GM23248 (cell line): ENCODE measurements around the gene NDFIP2. TPM values are rescaled to one million over a fixed set of nuclear protein-coding genes. Genes with fewer than 3 reads are reported as not detected.

Experiments
- DNase-seq: peaks from one replicate; pipeline ENCODE4 v3.0.0-alpha.2; 2015
- H2AFZ ChIP-seq: fragments of 200-600 bp; sonication (generic); 2 replicates; pipeline ENCODE4 v1.6.1; 2016; ENCODE audit warnings: antibody characterized with exemption
- H3F3A ChIP-seq: fragments of 200-600 bp; sonication (generic); 2 replicates; pipeline ENCODE4 v1.6.1; 2016; ENCODE audit warnings: mild to moderate bottlenecking, antibody characterized with exemption, mixed run types; ENCODE audit not compliant: insufficient read depth
- H3K27ac ChIP-seq: fragments of 200-600 bp; sonication (generic); 2 replicates; pipeline ENCODE4 v1.5.1; 2016; ENCODE audit warnings: mild to moderate bottlenecking
- H3K27me3 ChIP-seq: fragments of 200-600 bp; sonication (generic); replicated peaks from 2 replicates; pipeline ENCODE4 v1.6.1; 2016; ENCODE audit warnings: mild to moderate bottlenecking; ENCODE audit not compliant: insufficient read depth
- H3K36me3 ChIP-seq: fragments of 200-600 bp; sonication (generic); 2 replicates; pipeline ENCODE4 v1.6.1; 2016; ENCODE audit warnings: low read depth, mild to moderate bottlenecking
- H3K4me1 ChIP-seq: fragments of 200-600 bp; sonication (generic); 2 replicates; pipeline ENCODE4 v1.6.1; 2016; ENCODE audit warnings: mild to moderate bottlenecking; ENCODE audit not compliant: insufficient read depth
- H3K4me2 ChIP-seq: fragments of 200-600 bp; sonication (generic); one replicate; pipeline ENCODE4 v1.6.1; 2016; ENCODE audit warnings: mild to moderate bottlenecking; ENCODE audit not compliant: unreplicated experiment
- H3K4me3 ChIP-seq: fragments of 200-600 bp; sonication (generic); 2 replicates; pipeline ENCODE4 v1.5.1; 2016; ENCODE audit warnings: mild to moderate bottlenecking
- H3K79me2 ChIP-seq: fragments of 200-600 bp; sonication (generic); 2 replicates; pipeline ENCODE4 v1.6.1; 2016; ENCODE audit warnings: mild to moderate bottlenecking; ENCODE audit not compliant: insufficient read depth
- H3K9ac ChIP-seq: fragments of 200-600 bp; sonication (generic); 2 replicates; pipeline ENCODE4 v1.6.1; 2016; ENCODE audit warnings: mild to moderate bottlenecking
- H3K9me2 ChIP-seq: fragments of 200-600 bp; sonication (generic); 2 replicates; pipeline ENCODE4 v1.6.1; 2016; ENCODE audit warnings: mixed run types, mild to moderate bottlenecking, moderate library complexity; ENCODE audit not compliant: insufficient read depth
- H3K9me3 ChIP-seq: fragments of 200-600 bp; sonication (generic); one replicate; pipeline ENCODE4 v1.6.1; 2017; ENCODE audit warnings: low read depth
- H4K20me1 ChIP-seq: fragments of 200-600 bp; sonication (generic); 2 replicates; pipeline ENCODE4 v1.6.0; 2016; ENCODE audit not compliant: insufficient read depth
- EZH2 ChIP-seq: fragments of 200-600 bp; sonication (generic); IDR thresholded peaks from 2 replicates; pipeline ENCODE4 v1.6.1; 2018; ENCODE audit warnings: antibody characterized with exemption, mild to moderate bottlenecking; ENCODE audit not compliant: insufficient read depth, poor library complexity, severe bottlenecking
- EZH2phosphoT487 ChIP-seq: fragments of 200-600 bp; sonication (generic); IDR thresholded peaks from 2 replicates; pipeline ENCODE4 v1.6.1; 2018; ENCODE audit warnings: antibody characterized with exemption, moderate library complexity, mild to moderate bottlenecking, low read depth; ENCODE audit not compliant: insufficient read depth
- WGBS, 2 experiments: methylation state at CpG; one replicate each; pipeline ENCODE4 v1.1.6; 2015 to 2017; ENCODE audit warnings: low lambda C conversion rate in 2 of 2, low coverage in 1 of 2; ENCODE audit errors: missing lambda C conversion rate in 2 of 2; 5-methylcytosine and 5-hydroxymethylcytosine counted together
- in situ Hi-C: fragments of 300-500 bp; cut with MboI; formaldehyde crosslinking; loops from 2 replicates; pipeline ENCODE4 v1.15.0; 2020
- polyA plus RNA-seq: library from polyadenylated mRNA; unstranded; fragments of >200 nt; fragmentation: Nextera tagmentation; extraction: Ambion mirVana; gene quantifications from 2 replicates; pipeline ENCODE4 v1.2.1, GENCODE V29; 2016
- total RNA-seq: library from RNA; depleted of rRNA; stranded (reverse); fragments of >200 nt; shearing (Covaris generic); gene quantifications from 2 replicates; pipeline ENCODE4 v1.2.3, GENCODE V29; 2014

Gene NDFIP2
- total and polyA plus RNA-seq, 2 experiments from 2014 or later, result 98.1 to 109 TPM

GRCh38 chr13:79549355-79550106, 68.6 kb downstream of the NDFIP2 start:
- in situ Hi-C loops, result no loop called here
- Histone ChIP-seq H4K20me1 (no peaks in the 10 kb centered on the region), H3K79me2 (peaks cover 14% of the 10 kb centered on the region; the same call in 1 of the 2 replicates), H3F3A (no peaks in the 10 kb centered on the region), H3K4me2 (no peak overlapping the region), H3K4me3 (no peak overlapping the region), H2AFZ (no peak overlapping the region), H3K27me3 (no peaks in the 10 kb centered on the region), H3K9me2 (no peaks in the 10 kb centered on the region), H3K27ac (no peak overlapping the region), H3K9ac (no peak overlapping the region), H3K36me3 (peaks cover 8% of the 10 kb centered on the region; the same call in 1 of the 2 replicates), H3K4me1 (no peaks in the 10 kb centered on the region), H3K9me3 (no peaks in the 10 kb centered on the region)
- 95 to 97% methylated on average over 2 of the region's 2 CpGs for WGBS, 2 experiments
- DNase-seq, result no peak
- TF ChIP-seq EZH2, result no peak
- no peak for TF ChIP-seq EZH2phosphoT487

- Histone ChIP-seq H4K20me1 (no peaks in the 10 kb centered on the region), H3K79me2 (no peaks in the 10 kb centered on the region), H3K36me3 (peaks cover 34% of the 10 kb centered on the region; the same call in 1 of the 2 replicates), H3K4me3 (no peak overlapping the region), H2AFZ (no peak overlapping the region), H3K4me2 (no peak overlapping the region), H3K27me3 (no peaks in the 10 kb centered on the region), H3K9ac (no peak overlapping the region), H3K4me1 (no peaks in the 10 kb centered on the region), H3F3A (peaks cover 5% of the 10 kb centered on the region), H3K9me2 (no peaks in the 10 kb centered on the region), H3K27ac (no peak overlapping the region), H3K9me3 (no peaks in the 10 kb centered on the region)
- DNase-seq, result no peak
- TF ChIP-seq EZH2phosphoT487, result no peak
- TF ChIP-seq EZH2, result no peak
- in situ Hi-C loops, result no loop called here
- whole genome bisulfite sequencing, 2 experiments, result 96 to 98% methylated on average over 2 of the region's 2 CpGs
These were observed 76.7 kb downstream of the NDFIP2 start for GRCh38 chr13:79557666-79558065.

GRCh38 chr13:79560954-79561353, 80.0 kb downstream of the NDFIP2 start:
- Histone ChIP-seq H3K9ac (no peak overlapping the region), H3K4me1 (no peaks in the 10 kb centered on the region), H3K9me2 (no peaks in the 10 kb centered on the region), H3K27ac (no peak overlapping the region), H3K79me2 (no peaks in the 10 kb centered on the region), H3K36me3 (peaks cover 19% of the 10 kb centered on the region; the same call in 1 of the 2 replicates), H3K4me2 (no peak overlapping the region), H2AFZ (no peak overlapping the region), H3K27me3 (no peaks in the 10 kb centered on the region), H4K20me1 (0 out of 2 replicates have a peak, but pooled peaks cover 3% of the 10 kb centered on the region), H3K4me3 (no peak overlapping the region), H3F3A (peaks cover 9% of the 10 kb centered on the region), H3K9me3 (no peaks in the 10 kb centered on the region)
- DNase-seq, result no peak
- TF ChIP-seq EZH2phosphoT487 (no peak), EZH2 (no peak)
- WGBS, 2 experiments, result 75 to 79% methylated on average over 2 of the region's 2 CpGs
- in situ Hi-C loops, result no loop called here

- DNase-seq, result no peak
- Histone ChIP-seq H3K4me2 (no peak overlapping the region), H3K79me2 (no peaks in the 10 kb centered on the region), H3K36me3 (peaks cover 19% of the 10 kb centered on the region; the same call in 1 of the 2 replicates), H3K4me3 (no peak overlapping the region), H3K9ac (no peak overlapping the region), H3K27ac (no peak overlapping the region), H3K9me2 (no peaks in the 10 kb centered on the region), H3K4me1 (no peaks in the 10 kb centered on the region), H4K20me1 (0 out of 2 replicates have a peak, but pooled peaks cover 3% of the 10 kb centered on the region), H3K27me3 (no peaks in the 10 kb centered on the region), H3K9me3 (no peaks in the 10 kb centered on the region), H3F3A (peaks cover 9% of the 10 kb centered on the region), H2AFZ (no peak overlapping the region)
- TF ChIP-seq EZH2phosphoT487 (no peak), EZH2 (no peak)
- in situ Hi-C loops, result no loop called here
These were observed 81.6 kb downstream of the NDFIP2 start for GRCh38 chr13:79562557-79562956.

GRCh38 chr13:79566118-79566517, 85.2 kb downstream of the NDFIP2 start:
- Histone ChIP-seq H3K79me2 (no peaks in the 10 kb centered on the region), H3K9ac (no peak overlapping the region), H3K9me3 (no peaks in the 10 kb centered on the region), H3F3A (peaks cover 9% of the 10 kb centered on the region), H3K36me3 (no peaks in the 10 kb centered on the region), H4K20me1 (0 out of 2 replicates have a peak, but pooled peaks cover 3% of the 10 kb centered on the region), H2AFZ (no peak overlapping the region), H3K27me3 (no peaks in the 10 kb centered on the region), H3K27ac (no peak overlapping the region), H3K4me2 (no peak overlapping the region), H3K9me2 (no peaks in the 10 kb centered on the region), H3K4me3 (no peak overlapping the region), H3K4me1 (no peaks in the 10 kb centered on the region)
- in situ Hi-C loops, result no loop called here
- no peak for TF ChIP-seq EZH2
- 79 to 87% methylated on average over 2 of the region's 2 CpGs for WGBS, 2 experiments
- DNase-seq, result no peak
